ENCODE data around the gene LEMD3. TPM values are rescaled to one million over a fixed set of nuclear protein-coding genes. Genes with fewer than 3 reads are reported as not detected.

LEMD3 gene
- 48.4 TPM for polyA plus RNA-seq (ENCODE audit: insufficient read length)
- long read RNA-seq, donor 1, full-length matches to known transcripts, result 7 of 14 reads
- long read RNA-seq, donor 1, partial matches to known transcripts, result 7 of 14 reads
- long read RNA-seq, donor 1, other reads (novel, unspliced or antisense), result 0 of 14 reads
- long read RNA-seq, donor 2, full-length matches to known transcripts, result 8 of 8 reads
- long read RNA-seq, donor 2, partial matches to known transcripts, result 0 of 8 reads
- long read RNA-seq, donor 2, other reads (novel, unspliced or antisense), result 0 of 8 reads
- long read RNA-seq, donor 3, full-length matches to known transcripts, result 6 of 6 reads
- long read RNA-seq, donor 3, partial matches to known transcripts, result 0 of 6 reads
- long read RNA-seq, donor 3, other reads (novel, unspliced or antisense), result 0 of 6 reads
- long read RNA-seq, donor 4, partial matches to known transcripts, result 0 of 1 reads
- long read RNA-seq, donor 4, other reads (novel, unspliced or antisense), result 0 of 1 reads
- long read RNA-seq, donor 5, full-length matches to known transcripts, result 8 of 8 reads
- long read RNA-seq, donor 5, partial matches to known transcripts, result 0 of 8 reads
- long read RNA-seq, donor 5, other reads (novel, unspliced or antisense), result 0 of 8 reads
- long read RNA-seq, donor 6, full-length matches to known transcripts, result 2 of 8 reads
- long read RNA-seq, donor 6, partial matches to known transcripts, result 6 of 8 reads
- long read RNA-seq, donor 6, other reads (novel, unspliced or antisense), result 0 of 8 reads
- long read RNA-seq, donor 7, full-length matches to known transcripts, result 9 of 14 reads
- long read RNA-seq, donor 7, partial matches to known transcripts, result 5 of 14 reads
- long read RNA-seq, donor 7, other reads (novel, unspliced or antisense), result 0 of 14 reads
- long read RNA-seq, donor 8, full-length matches to known transcripts, result 6 of 6 reads
- long read RNA-seq, donor 8, partial matches to known transcripts, result 0 of 6 reads
- long read RNA-seq, donor 8, other reads (novel, unspliced or antisense), result 0 of 6 reads

DNA sequence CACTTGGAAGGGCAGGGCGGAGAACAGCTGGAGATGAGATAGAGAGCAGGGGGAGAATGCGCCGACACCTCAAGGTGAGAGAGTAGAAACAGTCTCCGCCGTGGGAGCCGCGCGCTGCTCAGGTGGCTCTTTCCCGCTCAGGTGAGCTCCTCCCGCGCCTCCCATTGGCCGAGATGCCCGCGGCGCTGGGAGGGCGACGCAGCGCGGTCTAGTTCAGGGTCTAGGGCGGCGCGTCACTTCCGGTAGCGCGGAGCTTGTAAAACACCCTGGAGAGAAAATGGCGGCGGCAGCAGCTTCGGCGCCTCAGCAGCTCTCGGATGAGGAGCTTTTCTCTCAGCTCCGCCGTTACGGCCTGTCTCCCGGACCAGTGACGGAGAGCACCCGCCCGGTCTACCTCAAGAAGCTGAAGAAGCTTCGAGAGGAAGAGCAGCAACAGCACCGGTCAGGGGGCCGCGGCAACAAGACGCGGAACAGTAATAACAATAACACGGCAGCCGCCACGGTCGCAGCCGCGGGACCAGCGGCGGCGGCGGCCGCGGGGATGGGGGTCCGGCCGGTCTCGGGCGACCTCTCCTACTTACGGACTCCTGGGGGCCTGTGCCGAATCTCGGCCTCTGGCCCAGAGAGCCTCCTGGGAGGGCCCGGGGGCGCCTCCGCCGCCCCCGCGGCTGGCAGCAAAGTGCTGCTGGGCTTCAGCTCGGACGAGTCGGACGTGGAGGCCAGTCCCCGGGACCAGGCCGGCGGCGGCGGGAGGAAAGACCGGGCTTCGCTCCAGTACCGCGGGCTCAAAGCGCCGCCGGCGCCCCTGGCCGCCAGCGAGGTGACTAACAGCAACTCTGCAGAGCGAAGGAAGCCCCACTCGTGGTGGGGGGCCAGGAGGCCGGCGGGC is at the start of gene LEMD3:
LEMD3 (plus strand) TSS at position 264 of the 889 bp plus-strand sequence; CDS start at position 278, 14 bp downstream.
- peak; percentile 94 for DNase-seq

DNA sequence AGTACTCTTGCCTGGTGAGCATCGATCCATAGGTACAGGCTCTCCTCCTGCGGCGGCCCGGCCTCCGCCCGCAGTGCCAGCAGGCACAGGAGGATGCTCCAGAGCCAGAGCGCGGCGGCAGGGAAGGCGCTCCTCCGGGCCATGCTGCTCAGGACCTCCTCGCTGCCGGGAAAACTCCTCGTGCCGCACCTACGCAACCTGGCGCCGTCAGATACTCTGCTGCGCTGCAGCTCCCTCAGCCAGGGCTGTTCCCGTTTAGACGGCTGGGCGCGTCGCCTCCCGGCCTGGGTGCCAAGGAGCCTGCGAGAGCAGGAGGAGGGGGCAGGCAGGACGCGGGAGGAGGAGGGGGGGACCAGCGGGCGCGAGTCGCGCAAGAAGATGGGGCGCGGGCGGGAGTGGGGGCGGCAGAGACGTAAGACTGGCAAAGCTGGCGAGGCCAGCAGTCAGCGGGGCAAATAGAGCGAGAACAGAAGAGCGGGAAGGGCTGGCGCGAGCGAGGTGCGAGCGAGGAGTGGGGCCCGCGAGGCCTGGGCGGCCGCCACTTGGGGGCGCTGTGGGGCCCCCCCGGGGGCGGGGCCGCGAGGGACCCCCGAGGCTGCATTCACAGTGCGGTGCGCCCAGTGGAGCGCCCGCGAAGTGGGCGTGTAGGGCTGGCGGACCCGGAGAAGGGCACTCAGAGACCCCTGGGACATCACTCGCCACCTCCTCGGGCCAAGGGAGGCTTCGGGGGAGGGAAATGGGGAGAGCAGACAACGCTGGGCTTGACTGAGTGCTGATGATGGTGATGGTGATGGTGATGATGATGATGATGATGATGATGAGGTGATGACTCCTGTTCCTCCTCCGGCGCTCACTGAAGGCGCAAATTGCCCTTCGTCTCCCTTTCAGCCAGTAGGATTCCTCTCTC is 48.1 kb upstream of the LEMD3 start, which contains the start of gene WIF1:
WIF1 (minus strand) TSS at position 257 of the 907 bp plus-strand sequence; CDS start at position 143, 114 bp downstream.
- DNase-seq, result peak; percentile 18

DNA sequence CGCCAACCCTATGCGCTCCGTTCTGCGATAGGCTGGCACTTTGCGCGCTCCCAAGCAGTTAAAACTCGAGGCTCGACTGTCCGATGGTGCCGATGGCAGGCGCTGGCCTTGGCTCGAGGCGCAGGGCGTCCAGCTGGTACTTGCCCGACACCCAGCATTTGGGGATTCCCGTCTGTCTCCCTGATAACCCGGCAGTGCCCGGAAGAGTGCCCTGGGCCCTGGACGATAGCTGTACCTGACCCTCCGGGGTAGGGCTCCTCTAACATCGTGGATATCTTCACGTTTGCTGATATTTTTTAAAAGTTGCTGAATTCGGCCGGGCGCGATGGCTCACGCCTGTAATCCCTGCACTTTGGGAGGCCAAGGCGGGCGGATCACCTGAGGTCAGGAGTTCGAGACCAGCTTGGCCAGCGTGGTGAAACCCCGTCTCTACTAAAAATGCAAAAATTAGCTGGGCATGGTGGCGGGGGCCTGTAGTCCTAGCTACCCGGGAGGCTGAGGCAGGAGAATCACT is 47.4 kb upstream of the LEMD3 start:
- DNase-seq, result no peak

DNA sequence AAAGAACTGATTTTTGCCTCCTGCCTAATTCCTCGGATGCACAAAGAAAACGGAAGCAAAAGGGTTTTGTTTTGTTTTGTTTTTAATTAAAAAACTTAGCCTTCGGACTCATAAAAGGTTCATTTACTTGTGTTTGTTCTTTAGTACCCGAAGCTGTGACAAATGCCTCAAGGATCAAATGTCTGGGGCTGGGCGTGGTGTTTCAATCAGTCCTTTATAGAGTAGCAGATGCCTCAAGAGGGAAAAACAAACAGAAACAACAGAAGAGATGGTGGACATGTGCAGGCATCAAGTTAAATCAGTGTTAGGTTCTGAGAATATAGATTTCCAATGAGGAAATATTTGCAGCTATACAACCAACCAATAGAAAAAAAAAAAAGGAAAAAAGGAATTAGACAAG is 46.7 kb upstream of the LEMD3 start:
- DNase-seq, result no peak

DNA sequence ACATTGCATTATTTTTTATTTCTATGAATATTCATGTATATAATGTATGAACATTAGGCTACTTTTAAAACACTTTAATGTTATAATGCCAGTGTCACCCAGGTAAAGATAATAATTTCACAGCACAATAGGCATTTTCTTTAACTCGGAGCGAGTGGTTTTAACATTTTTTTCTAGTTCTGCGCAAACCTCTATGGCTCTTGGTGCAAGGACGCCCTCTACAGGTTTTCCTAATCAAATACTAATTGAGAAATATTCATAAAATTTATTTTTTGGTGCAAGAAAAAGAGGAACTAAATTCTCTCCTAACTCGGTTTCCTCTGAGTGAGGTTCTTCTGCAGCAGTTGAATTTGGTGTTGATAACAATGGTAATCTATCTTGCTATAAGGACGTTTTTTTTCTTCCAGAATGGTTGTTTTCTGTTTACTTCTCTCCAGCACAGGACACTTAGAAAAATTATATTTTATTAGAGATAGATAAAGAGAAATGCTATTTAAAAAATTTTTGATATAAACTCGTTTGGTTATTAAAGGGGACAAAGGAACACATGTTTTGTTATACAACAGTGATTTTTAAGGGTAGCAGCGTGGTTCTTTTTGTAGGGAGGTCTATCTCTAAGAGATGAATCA is 45.8 kb upstream of the LEMD3 start:
- peak; percentile 30 for DNase-seq

DNA sequence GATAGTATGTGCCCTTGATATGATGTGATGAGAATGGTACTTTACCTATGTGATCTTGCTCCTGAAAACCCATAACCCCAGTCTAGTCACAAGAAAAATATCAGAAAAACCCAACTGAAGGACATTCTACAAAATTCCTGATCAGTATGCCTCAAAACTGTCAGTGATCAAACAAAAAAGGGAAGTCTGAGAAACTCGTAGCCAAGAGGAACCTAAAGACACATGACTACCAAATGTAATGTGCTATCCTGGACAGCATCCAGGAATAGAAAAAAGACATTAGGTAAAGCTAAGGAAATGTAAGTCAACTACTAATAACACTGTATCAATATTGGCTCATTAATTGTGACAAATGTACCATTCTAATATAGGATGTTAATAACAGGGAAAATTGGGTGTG is 44.1 kb upstream of the LEMD3 start:
- no peak for DNase-seq

DNA sequence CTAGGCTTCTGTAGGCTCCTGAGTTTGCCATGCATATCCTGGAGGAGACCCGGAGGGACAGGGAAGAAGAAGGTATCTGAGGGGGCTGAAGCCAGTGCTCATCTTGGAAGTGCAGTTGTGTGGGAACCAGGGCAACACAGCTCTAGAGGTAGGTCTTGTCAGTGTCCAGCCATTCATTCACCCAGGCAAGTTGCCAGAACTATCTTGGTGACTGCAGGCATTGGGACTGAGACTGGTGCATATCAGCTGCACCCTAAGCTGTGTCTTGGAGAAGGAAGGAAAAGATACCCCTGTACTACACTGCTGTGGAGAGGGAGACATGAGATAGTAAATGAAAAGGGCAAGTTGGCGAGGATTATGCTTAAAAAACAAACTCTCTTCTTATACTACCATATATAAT is 43.4 kb upstream of the LEMD3 start:
- no peak for DNase-seq

DNA sequence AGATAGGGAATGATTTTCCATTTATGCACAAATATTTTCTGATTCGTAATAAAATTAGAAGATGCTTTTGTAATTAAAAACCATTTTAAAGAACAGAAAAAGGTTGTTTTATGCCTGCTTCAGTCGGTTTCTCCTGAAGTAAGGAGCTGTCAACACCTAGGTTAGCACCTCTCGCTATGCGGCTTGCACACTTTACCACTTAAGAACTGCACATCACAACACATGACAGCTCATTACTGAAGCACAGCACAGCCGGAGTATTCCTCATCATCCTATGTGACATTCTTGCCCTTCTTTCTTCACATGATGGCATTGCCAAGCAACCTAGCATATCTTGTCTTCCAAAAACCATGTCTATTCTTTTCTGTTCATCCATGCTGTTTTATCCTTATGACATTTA is 42.9 kb upstream of the LEMD3 start:
- no peak for DNase-seq

DNA sequence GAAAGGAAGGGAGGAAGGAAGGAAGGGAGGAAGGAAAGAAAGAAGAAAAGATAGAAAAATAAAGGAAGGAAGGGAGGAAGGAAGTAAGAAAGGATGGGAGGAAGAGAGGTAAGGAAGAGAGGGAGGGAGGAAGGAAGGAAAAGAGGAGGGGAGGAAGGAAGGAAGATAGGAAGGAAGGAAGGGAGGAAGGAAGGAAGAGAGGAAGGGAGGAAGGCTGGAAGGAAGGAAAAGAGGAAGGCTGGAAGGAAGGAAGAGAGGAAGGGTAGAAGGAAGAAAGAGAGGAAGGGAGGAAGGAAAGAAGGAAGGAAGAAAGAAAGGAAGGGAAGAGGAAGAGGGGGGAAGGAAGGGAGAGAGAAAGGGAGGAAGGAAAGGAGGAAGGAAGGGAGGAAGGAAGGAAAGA is 35.5 kb upstream of the LEMD3 start:
- DNase-seq, result no peak

DNA sequence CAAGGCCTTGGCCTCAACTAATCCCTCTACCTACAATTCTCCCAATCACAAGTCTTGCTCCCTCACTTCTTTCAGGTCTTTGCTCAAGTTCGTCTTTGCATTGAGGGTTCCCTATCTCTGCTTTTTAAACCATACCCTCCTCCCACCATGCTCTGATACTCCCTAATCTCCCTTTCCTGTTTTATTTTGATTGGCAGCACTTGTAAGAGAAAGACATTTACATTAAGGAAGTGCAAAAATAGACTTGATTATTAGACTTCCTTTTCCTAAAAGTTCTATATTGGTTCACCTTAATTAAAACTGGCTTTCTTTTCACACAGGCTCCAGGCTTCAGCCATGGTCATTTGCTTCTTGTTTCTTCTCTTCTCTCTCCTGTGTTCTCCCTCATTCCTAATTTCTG is 30.0 kb upstream of the LEMD3 start:
- no peak for DNase-seq

DNA sequence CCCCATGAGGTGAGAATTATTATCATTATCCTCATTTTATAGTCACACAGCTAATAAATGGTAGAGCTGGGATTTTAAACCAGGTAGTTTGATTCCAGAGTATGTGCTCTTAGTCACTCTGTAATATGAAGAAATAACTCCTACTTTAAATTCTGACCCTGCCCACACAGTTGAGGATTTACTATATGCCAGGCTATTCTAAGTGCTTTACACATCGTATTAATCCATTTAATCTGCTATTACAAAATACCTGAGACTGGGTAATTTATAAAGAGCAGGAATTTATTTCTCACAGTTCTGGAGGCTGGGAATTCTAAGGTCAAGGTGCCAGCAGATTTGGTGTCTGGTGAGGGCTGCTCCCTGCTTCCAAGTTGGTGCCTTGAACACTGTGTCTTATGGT is 28.6 kb upstream of the LEMD3 start:
- no peak for DNase-seq

DNA sequence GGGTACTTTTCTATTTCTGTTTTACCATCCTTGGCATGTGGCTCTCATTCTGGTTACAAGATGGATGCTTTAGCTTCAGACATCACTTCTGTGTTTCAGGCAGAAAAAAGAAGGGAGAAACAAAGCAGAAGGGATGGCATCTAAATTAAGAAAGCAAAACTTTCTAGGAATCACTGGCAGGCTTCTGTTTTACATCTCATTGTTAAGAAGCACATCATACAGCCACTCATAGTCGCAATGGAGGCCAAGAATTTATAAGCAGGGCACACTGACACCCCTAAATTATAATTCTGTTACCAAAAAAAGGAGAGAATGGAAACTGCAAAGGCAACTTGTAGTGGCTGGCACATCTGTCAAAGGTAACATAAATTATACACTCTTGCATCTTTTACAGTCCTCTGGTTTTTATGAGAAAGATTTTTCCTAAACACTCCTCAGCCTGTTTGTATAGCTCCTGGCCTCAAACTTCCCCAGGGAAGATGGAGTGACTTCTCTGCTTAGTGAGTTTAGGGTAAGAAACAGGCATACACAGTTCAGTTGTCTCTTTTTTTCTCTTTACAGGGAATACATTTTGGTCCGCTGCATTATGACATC is 22.0 kb upstream of the LEMD3 start:
- no peak for DNase-seq

DNA sequence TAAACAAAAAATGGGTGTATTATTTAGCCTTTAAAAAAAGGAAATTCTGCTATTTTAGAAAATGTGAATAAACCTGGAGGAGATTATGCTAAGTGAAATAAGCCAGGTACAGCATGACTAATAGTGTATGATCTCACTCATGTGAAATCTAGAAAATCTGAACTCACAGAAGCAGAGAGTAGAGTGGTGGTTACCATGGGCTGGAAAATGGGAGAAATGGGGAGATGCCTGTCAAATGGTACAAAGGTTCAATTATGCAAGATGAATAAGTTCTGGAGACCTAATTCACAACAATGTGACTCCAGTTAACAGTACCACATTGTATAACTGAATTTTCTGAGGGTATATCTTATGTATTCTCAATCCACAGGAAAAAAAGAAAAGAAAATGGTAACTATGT is 17.4 kb upstream of the LEMD3 start:
- no peak for DNase-seq

DNA sequence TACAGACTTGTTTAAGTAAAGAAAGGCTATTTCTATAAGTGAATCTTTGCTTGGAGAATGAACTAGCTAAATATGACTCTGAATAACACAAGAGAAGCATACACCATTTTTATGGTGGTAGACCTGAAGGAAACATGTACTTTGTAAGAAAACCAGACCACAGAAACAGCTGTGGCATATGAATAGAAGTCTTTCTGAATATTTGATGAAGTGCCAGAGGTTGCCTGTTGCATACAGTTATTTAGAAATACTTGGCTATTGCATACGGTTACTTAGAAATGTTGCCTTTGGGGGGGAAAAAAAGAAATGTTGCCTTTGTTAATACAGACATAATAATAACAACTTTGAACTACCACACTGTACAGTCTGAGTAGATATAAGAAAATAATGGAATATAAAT is 16.8 kb upstream of the LEMD3 start:
- DNase-seq, result no peak

DNA sequence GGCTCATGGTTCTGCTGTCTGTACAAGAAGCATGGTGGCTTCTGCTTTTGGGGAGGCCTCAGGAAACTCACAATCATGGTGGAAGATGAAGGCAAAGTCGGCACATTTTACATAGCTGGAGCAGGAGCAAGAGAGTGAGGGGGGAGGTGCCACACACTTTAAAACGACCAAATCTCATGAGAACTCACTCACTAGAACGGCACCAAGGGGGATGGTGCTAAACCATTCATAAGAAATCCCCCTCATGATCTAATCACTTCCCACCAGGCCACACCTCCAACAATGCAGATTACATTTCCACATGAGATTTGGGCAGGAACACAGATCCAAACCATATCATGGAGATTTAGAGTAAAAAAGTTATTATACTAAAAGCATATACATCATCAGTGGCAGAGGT is 13.6 kb upstream of the LEMD3 start:
- DNase-seq, result no peak

DNA sequence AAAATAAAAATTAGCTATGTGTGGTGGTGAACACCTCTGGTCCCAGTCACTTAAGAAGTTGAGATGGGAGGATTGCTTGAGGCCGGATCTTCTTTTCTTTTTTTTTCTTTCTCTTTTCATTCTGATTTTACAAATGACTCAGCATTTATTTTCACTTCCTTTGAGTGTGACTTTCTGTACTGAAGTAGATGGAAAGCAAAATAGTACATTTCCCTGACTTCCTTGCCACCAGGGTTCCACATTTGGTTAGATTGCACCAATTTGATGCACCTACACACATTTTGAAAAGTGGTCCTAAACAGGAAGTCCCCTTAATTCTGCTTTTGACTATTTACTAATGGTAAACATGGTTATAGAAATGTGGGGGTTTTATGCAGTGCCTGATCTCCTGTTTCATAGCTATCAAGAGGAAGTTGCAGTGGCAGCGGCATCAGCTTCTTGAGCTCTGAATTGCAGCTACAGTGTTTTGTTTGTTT is 13.0 kb upstream of the LEMD3 start:
- no peak for DNase-seq

DNA sequence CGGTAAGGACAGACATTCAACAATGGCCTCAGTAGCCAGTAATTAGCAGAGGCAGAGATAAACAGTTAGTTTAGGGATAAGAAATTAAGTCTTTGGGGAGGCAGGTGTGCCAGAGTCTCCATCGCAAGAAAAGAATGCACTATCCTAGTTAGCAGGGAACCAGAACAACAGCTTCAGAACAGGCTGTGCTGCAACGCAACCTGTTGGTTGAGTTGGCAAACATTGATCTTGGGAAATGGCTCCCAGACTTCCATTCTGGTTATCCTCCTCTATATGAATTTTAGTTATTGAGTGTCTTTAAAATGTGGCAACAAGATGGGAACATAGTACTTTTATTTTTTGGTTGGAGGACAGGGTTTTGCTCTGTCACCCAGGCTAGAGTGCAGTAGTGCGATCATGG is 12.3 kb upstream of the LEMD3 start:
- DNase-seq, result no peak

DNA sequence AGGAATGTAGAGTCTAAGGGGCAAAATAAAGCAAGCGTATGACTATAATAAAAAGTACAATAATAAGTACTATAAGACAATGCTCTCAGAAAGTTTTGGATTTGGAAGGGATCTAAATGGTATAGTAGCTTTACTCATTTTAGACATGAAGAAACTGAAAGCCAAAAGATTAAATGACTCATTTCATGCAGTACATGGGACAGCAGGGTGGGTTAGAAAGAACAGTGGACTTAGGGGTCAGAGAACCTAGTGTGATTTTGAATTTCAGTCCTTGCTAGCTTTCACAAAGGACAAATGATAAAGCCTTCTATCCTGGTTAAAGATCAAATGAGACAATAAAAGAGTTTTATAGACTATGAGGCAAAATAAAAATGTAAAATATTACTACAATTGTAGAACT is 6.8 kb upstream of the LEMD3 start:
- DNase-seq, result no peak

DNA sequence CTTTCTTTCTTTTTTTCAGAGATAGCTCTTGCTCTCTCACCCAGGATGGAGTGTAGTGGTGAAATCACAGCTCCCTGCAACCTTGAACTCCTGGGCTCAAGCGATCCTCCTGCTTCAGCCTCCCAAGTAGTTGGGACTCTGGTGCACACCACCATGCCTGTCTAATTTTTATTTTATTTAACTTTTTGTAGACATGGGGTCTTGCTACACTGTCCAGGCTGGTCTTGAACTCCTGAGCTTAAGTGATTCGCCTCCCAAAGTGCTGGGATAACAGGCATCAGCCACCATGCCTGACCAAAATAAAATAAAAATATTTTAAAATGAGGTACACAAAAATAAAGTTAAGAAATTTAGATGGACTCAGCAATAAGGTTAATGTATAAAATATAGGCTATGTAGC is 5.1 kb upstream of the LEMD3 start:
- DNase-seq, result no peak

Data from left kidney (tissue), 8 donors.